Smooth muscle cell (in vitro differentiated cells): ENCODE data around the gene UMODL1. TPM values are rescaled to one million over a fixed set of nuclear protein-coding genes. Genes with fewer than 3 reads are reported as not detected.

Source experiments
- DNase-seq: peaks from one replicate; lab custom pipeline; 2025; ENCODE audit not compliant: unreplicated experiment; lab: John Stamatoyannopoulos, UW
- H2AFZ ChIP-seq: fragments of 200-600 bp; sonication (generic); 2 replicates; pipeline ENCODE4 v1.6.0; 2016; ENCODE audit warnings: antibody characterized with exemption, low read depth, mild to moderate bottlenecking
- H3F3A ChIP-seq: fragments of 200-600 bp; sonication (generic); 2 replicates; pipeline ENCODE4 v1.6.0; 2017; ENCODE audit warnings: antibody characterized with exemption, low read depth
- H3K27ac ChIP-seq: fragments of 200-600 bp; sonication (generic); 2 replicates; pipeline ENCODE4 v1.5.1; 2016; ENCODE audit warnings: low read depth, mild to moderate bottlenecking
- H3K27me3 ChIP-seq: fragments of 200-600 bp; sonication (generic); 2 replicates; pipeline ENCODE4 v1.6.1; 2016; ENCODE audit warnings: low read depth, mild to moderate bottlenecking
- H3K36me3 ChIP-seq: fragments of 200-600 bp; sonication (generic); 2 replicates; pipeline ENCODE4 v1.5.1; 2016; ENCODE audit warnings: low read depth
- H3K4me1 ChIP-seq: fragments of 200-600 bp; sonication (generic); 2 replicates; pipeline ENCODE4 v1.5.1; 2016; ENCODE audit warnings: low read depth
- H3K4me2 ChIP-seq: fragments of 200-600 bp; sonication (generic); 2 replicates; pipeline ENCODE4 v1.6.0; 2016; ENCODE audit warnings: mild to moderate bottlenecking
- H3K4me3 ChIP-seq: fragments of 200-600 bp; sonication (generic); 2 replicates; pipeline ENCODE4 v1.5.1; 2016; ENCODE audit warnings: mild to moderate bottlenecking
- H3K79me2 ChIP-seq: fragments of 200-600 bp; sonication (generic); 2 replicates; pipeline ENCODE4 v1.6.0; 2016; ENCODE audit warnings: low read depth, mild to moderate bottlenecking
- H3K9ac ChIP-seq: fragments of 200-600 bp; sonication (generic); 2 replicates; pipeline ENCODE4 v1.6.0; 2016; ENCODE audit warnings: low read depth
- H3K9me3 ChIP-seq: fragments of 200-600 bp; sonication (generic); replicated peaks from 2 replicates; pipeline ENCODE4 v1.5.1; 2016; ENCODE audit warnings: low read depth
- H4K20me1 ChIP-seq: fragments of 200-600 bp; sonication (generic); 2 replicates; pipeline ENCODE4 v1.6.0; 2016; ENCODE audit warnings: low read depth
- WGBS: methylation state at CpG from one replicate; pipeline ENCODE4 v1.1.7; 2016; ENCODE audit warnings: low lambda C conversion rate; 5-methylcytosine and 5-hydroxymethylcytosine counted together
- polyA plus RNA-seq: library from polyadenylated mRNA; unstranded; fragments of >200 nt; fragmentation: Nextera tagmentation; extraction: Ambion mirVana; gene quantifications from 2 replicates; pipeline ENCODE4 v1.2.1, GENCODE V29; 2016
- total RNA-seq: library from RNA; depleted of rRNA; stranded (reverse); fragments of >200 nt; gene quantifications from 2 replicates; pipeline ENCODE4 v1.2.3, GENCODE V29; 2014
- TF ChIP-seq, protein P1 (sequence below): fragments of 200-600 bp; sonication (generic); IDR thresholded peaks from 2 replicates; pipeline ENCODE4 v1.5.1; 2017; ENCODE audit warnings: borderline replicate concordance, mild to moderate bottlenecking, antibody characterized with exemption; ENCODE audit not compliant: insufficient read depth, poor library complexity, severe bottlenecking

The UMODL1 gene
- total and polyA plus RNA-seq, 2 experiments from 2014 or later = 0.14 TPM; not detected in 1

DNA sequence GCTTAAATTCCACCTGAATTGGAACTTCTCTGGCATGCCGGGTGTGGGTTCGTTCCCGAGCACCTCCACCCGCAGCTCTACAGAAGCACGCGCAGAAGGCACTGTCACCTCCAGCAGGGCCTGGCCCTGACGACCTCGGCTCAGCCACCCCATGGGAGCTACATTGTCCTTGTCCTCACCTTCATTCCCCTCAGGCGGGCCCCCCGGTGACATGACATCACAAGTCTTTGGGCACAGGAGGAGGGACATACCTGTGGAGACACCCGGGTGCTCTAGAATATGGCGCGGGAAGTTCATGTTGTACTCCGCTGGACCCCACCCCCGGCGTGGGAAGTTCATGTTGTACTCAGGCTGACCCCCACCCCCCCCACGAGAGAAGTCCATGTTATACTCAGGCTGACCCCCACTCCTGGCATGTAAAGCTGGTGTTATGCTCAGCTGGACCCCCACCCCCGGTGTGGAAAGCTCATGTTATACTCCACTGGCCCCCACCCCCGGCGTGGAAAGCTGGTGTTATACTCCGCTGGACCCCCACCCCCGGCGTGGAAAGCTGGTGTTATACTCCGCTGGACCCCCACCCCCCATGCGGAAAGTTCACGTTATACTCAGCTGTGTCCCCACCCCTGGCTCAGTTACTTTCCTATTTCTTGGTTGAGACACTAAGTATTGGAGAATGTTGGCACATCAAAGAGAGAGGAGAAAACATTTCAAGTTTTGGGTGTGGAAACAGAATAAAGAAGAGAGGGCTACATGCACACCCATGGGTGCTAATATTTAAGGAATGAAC lies 37.6 kb downstream of the UMODL1 start:
- TF ChIP-seq, protein P1, sequence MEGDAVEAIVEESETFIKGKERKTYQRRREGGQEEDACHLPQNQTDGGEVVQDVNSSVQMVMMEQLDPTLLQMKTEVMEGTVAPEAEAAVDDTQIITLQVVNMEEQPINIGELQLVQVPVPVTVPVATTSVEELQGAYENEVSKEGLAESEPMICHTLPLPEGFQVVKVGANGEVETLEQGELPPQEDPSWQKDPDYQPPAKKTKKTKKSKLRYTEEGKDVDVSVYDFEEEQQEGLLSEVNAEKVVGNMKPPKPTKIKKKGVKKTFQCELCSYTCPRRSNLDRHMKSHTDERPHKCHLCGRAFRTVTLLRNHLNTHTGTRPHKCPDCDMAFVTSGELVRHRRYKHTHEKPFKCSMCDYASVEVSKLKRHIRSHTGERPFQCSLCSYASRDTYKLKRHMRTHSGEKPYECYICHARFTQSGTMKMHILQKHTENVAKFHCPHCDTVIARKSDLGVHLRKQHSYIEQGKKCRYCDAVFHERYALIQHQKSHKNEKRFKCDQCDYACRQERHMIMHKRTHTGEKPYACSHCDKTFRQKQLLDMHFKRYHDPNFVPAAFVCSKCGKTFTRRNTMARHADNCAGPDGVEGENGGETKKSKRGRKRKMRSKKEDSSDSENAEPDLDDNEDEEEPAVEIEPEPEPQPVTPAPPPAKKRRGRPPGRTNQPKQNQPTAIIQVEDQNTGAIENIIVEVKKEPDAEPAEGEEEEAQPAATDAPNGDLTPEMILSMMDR = no peak
- Histone ChIP-seq H3K79me2 (no peaks in the 10 kb centered on the region), H3K27me3 (no peaks in the 10 kb centered on the region), H3K36me3 (no peaks in the 10 kb centered on the region), H3K27ac (no peak overlapping the region), H3K9me3 (no peaks in the 10 kb centered on the region), H3K4me2 (no peak overlapping the region), H3F3A (no peaks in the 10 kb centered on the region), H4K20me1 (no peaks in the 10 kb centered on the region), H2AFZ (no peak overlapping the region), H3K9ac (no peak overlapping the region), H3K4me1 (no peaks in the 10 kb centered on the region), H3K4me3 (no peak overlapping the region)
- WGBS = 92% methylated on average over 26 of the region's 26 CpGs
- no peak for DNase-seq

GRCh38 chr21:42109473-42109872 lies 38.4 kb downstream of the UMODL1 start:
- H3K27me3 ChIP-seq = no peaks in the 10 kb centered on the region
- no peaks in the 10 kb centered on the region for H3K79me2 ChIP-seq
- no peak overlapping the region for H3K27ac ChIP-seq
- DNase-seq = no peak
- H3F3A ChIP-seq = no peaks in the 10 kb centered on the region
- H3K9me3 ChIP-seq = no peaks in the 10 kb centered on the region
- no peak overlapping the region for H3K9ac ChIP-seq
- no peaks in the 10 kb centered on the region for H3K4me1 ChIP-seq
- WGBS = 92% methylated on average over 14 of the region's 14 CpGs
- no peak overlapping the region for H2AFZ ChIP-seq
- H3K4me2 ChIP-seq = no peak overlapping the region
- no peaks in the 10 kb centered on the region for H3K36me3 ChIP-seq
- no peaks in the 10 kb centered on the region for H4K20me1 ChIP-seq
- TF ChIP-seq, protein P1 = no peak
- H3K4me3 ChIP-seq = no peak overlapping the region

DNA sequence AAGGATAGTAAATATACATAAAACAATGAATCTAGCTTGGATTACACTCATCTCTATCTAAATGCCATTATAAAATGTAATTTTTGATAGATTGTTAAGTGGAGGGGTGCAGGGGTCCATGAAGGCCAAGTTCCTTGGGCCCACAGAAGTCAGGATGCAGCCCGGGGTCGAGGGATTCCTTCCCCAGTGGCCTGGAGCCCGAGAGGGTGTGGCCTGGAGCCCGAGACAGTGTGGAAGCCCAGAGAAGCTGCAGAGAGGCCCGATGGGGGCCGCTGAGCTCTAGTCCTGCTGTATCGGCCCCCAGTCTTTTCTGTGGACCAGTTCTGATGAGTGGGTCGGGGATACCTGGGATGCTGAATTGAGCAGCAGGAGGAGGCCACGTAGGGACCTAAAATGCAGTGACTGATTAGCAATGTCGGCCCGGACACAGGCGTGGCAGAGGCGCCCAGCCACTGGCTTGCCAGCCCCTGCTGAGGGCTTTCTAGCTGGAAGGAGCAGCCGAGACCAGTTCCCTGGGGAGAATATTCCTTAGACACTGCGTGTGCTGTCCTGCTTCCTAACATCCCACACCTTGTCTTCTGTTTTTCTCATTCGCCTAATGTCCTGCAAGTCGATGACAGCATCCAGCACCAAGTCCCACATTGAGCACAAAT lies 38.9 kb downstream of the UMODL1 start:
- TF ChIP-seq, protein P1 = no peak
- H3K4me2 ChIP-seq = no peak overlapping the region
- no peaks in the 10 kb centered on the region for H3F3A ChIP-seq
- H2AFZ ChIP-seq = no peak overlapping the region
- H3K9ac ChIP-seq = no peak overlapping the region
- DNase-seq = no peak
- H3K9me3 ChIP-seq = no peaks in the 10 kb centered on the region
- no peaks in the 10 kb centered on the region for H4K20me1 ChIP-seq
- H3K4me3 ChIP-seq = no peak overlapping the region
- no peaks in the 10 kb centered on the region for H3K36me3 ChIP-seq
- no peaks in the 10 kb centered on the region for H3K27me3 ChIP-seq
- H3K27ac ChIP-seq = no peak overlapping the region
- no peaks in the 10 kb centered on the region for H3K4me1 ChIP-seq
- no peaks in the 10 kb centered on the region for H3K79me2 ChIP-seq
- 82% methylated on average over 17 of the region's 17 CpGs for WGBS
